Mesothelial cell of epicardium (in vitro differentiated cells): Measurements from ENCODE around the gene SLC35F4. TPM values are rescaled to one million over a fixed set of nuclear protein-coding genes. Genes with fewer than 3 reads are reported as not detected.
"Not testable (repeated sequence)": the region's sequence is repeated elsewhere in the genome, so short reads cannot be mapped to it uniquely, and the experiment has no call there.

Experiments used
- DNase-seq, 2 experiments: peaks; one replicate each; pipeline ENCODE4 v3.0.0; 2021; ENCODE audit warnings: low spot score in 2 of 2; ENCODE audit not compliant: unreplicated experiment in 2 of 2
- H3K27ac Mint-ChIP-seq: 2 replicates; pipeline ENCODE4 v1.8.0; 2021; ENCODE audit warnings: mixed read lengths
- H3K27me3 Mint-ChIP-seq: 2 replicates; pipeline ENCODE4 v1.8.0; 2021; ENCODE audit warnings: low read depth, mixed read lengths
- H3K36me3 Mint-ChIP-seq: 2 replicates; pipeline ENCODE4 v1.8.0; 2021; ENCODE audit warnings: mixed read lengths
- H3K4me1 Mint-ChIP-seq: 2 replicates; pipeline ENCODE4 v1.8.0; 2021; ENCODE audit warnings: mixed read lengths
- H3K4me3 Mint-ChIP-seq: 2 replicates; pipeline ENCODE4 v1.8.0; 2021; ENCODE audit warnings: mild to moderate bottlenecking, moderate library complexity, mixed read lengths
- H3K9me3 Mint-ChIP-seq: 2 replicates; pipeline ENCODE4 v1.8.0; 2021; ENCODE audit warnings: mixed read lengths
- total RNA-seq: library from RNA; stranded (reverse); gene quantifications from 3 replicates; pipeline ENCODE4 v1.2.1, GENCODE V29; 2021
- TF ChIP-seq, protein P1 (sequence below): fragments of 200-600 bp; sonication (generic); IDR thresholded peaks from one replicate; pipeline ENCODE4 v1.5.0; 2021; ENCODE audit warnings: antibody characterized with exemption; ENCODE audit not compliant: unreplicated experiment

The SLC35F4 gene
- total RNA-seq, 1 donor from 2014 or later: not detected

DNA sequence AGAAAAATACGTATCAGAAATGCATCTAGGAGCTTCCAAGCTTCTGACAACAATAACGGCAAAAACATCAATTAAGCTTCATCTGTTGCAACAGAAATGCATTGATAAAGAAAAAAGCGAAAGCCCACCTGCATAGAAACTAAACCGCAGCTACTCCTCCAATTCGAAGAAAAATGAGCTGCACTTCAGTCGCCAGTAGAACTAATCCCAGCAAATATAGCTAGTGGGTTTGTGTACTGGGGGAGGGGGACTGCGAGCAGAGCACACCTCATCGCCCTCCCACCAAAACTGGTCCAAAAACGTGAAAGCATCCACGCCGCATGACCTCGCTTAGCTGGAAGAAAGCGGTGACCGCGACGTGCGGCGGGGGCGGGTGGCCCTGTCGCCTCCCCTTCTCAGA is 1.2 kb downstream of the SLC35F4 start:
- no peak for DNase-seq
- H3K27ac Mint-ChIP-seq: no peak overlapping the region
- H3K36me3 Mint-ChIP-seq: no peaks in the 10 kb centered on the region
- peaks cover 62% of the 10 kb centered on the region for H3K27me3 Mint-ChIP-seq
- no peak overlapping the region for H3K4me3 Mint-ChIP-seq
- peaks cover 2% of the 10 kb centered on the region for H3K4me1 Mint-ChIP-seq
- H3K9me3 Mint-ChIP-seq: no peaks in the 10 kb centered on the region
- TF ChIP-seq, protein P1, sequence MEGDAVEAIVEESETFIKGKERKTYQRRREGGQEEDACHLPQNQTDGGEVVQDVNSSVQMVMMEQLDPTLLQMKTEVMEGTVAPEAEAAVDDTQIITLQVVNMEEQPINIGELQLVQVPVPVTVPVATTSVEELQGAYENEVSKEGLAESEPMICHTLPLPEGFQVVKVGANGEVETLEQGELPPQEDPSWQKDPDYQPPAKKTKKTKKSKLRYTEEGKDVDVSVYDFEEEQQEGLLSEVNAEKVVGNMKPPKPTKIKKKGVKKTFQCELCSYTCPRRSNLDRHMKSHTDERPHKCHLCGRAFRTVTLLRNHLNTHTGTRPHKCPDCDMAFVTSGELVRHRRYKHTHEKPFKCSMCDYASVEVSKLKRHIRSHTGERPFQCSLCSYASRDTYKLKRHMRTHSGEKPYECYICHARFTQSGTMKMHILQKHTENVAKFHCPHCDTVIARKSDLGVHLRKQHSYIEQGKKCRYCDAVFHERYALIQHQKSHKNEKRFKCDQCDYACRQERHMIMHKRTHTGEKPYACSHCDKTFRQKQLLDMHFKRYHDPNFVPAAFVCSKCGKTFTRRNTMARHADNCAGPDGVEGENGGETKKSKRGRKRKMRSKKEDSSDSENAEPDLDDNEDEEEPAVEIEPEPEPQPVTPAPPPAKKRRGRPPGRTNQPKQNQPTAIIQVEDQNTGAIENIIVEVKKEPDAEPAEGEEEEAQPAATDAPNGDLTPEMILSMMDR: no peak

DNA sequence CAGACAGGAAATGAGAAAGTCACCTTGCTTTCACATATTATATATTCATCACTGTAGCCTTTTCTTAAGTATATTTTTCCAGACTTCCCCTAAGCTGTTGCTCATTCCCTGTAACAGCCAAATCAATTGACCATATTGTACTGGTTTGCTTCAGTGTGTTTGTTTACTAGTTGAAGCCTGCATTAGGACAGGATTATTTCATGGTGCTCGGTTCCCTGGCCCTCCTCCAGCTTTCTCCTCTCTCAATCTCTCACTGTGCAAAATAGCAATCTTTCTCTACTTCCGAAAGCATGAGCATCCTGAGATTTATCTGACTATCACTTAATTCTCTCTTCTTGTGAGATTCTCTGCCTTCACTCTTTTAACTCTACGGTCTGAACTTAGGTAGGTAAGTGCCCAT is 2.4 kb downstream of the SLC35F4 start:
- TF ChIP-seq, protein P1: no peak
- no peak overlapping the region for H3K4me3 Mint-ChIP-seq
- no peak for DNase-seq
- H3K27me3 Mint-ChIP-seq: peaks cover 52% of the 10 kb centered on the region
- H3K4me1 Mint-ChIP-seq: peaks cover 2% of the 10 kb centered on the region
- no peaks in the 10 kb centered on the region for H3K36me3 Mint-ChIP-seq
- H3K9me3 Mint-ChIP-seq: no peaks in the 10 kb centered on the region
- no peak overlapping the region for H3K27ac Mint-ChIP-seq

GRCh38 chr14:57855666-57856065 is 10.2 kb downstream of the SLC35F4 start:
- not testable (repeated sequence) for H3K4me1 Mint-ChIP-seq, DNase-seq, H3K9me3 Mint-ChIP-seq, H3K4me3 Mint-ChIP-seq, H3K27ac Mint-ChIP-seq, H3K36me3 Mint-ChIP-seq
- H3K27me3 Mint-ChIP-seq: peaks cover 25% of the 10 kb centered on the region

DNA sequence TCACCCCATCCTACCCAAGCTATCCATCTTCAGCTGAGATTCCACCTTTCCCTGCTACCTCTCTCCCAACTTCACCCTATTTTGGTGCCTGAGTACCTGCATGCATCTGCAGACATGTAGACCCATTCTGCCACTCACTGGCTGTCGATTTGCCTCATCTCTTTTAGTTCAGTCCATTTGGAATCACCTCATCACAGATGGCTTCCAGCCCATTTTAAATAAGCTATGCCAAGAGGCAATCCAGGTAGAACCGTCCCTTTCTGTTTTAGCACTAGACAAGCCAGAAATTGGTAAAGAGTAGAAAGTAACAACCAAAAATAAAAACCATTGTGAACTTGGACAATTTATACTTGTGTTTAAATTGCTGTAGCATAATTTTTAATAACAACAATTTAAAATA is 11.3 kb downstream of the SLC35F4 start:
- no peaks in the 10 kb centered on the region for H3K9me3 Mint-ChIP-seq
- peaks cover 29% of the 10 kb centered on the region for H3K27me3 Mint-ChIP-seq
- TF ChIP-seq, protein P1: no peak
- no peak overlapping the region for H3K27ac Mint-ChIP-seq
- no peak for DNase-seq
- no peaks in the 10 kb centered on the region for H3K4me1 Mint-ChIP-seq
- no peaks in the 10 kb centered on the region for H3K36me3 Mint-ChIP-seq
- no peak overlapping the region for H3K4me3 Mint-ChIP-seq

DNA sequence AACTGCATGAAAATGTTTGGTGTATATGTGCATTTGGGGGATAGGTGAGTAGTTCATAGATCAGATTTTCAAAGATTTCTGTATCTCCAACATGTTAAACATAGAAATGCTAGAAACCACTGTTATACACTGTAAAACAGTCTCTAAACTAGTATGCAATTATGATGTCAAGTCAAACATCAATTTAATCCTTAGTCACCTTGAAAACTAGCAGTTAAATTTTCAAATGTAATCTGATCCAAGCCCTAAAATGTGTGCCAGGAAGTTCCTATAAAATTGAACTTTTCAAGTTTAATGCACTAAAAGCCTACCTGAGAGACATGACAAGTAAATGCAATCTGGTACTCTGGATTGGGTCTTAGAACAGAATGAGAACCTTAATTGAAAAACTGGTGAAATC is 14.5 kb downstream of the SLC35F4 start:
- TF ChIP-seq, protein P1: no peak
- Mint-ChIP-seq H3K4me1 (peaks cover 4% of the 10 kb centered on the region), H3K27me3 (peaks cover 28% of the 10 kb centered on the region), H3K4me3 (no peak overlapping the region), H3K36me3 (no peaks in the 10 kb centered on the region), H3K27ac (no peak overlapping the region), H3K9me3 (no peaks in the 10 kb centered on the region)
- DNase-seq: no peak

GRCh38 chr14:57848786-57849185 is 17.1 kb downstream of the SLC35F4 start:
- H3K4me3 Mint-ChIP-seq: no peak overlapping the region
- peaks cover 4% of the 10 kb centered on the region for H3K4me1 Mint-ChIP-seq
- TF ChIP-seq, protein P1: no peak
- H3K27ac Mint-ChIP-seq: no peak overlapping the region
- no peak for DNase-seq
- H3K36me3 Mint-ChIP-seq: no peaks in the 10 kb centered on the region
- H3K27me3 Mint-ChIP-seq: peaks cover 40% of the 10 kb centered on the region
- no peaks in the 10 kb centered on the region for H3K9me3 Mint-ChIP-seq
